Hypothalamus (tissue), 51 donors: ENCODE measurements around the gene CLDN11.

Source experiments
- DNase-seq, 51 donors: peaks; one replicate each; lab custom pipeline; 2025; lab: John Stamatoyannopoulos, UW

Gene CLDN11

GRCh38 chr3:170418422-170419398 lies at the start of gene CLDN11:
Gene CLDN11 (plus strand): TSS chr3:170418868. CDS start chr3:170419067, 199 bp downstream.
- peak in 44 of 51 donors; percentile 15 to 86 (median 64) for DNase-seq

- DNase-seq, result no peak
Observed at GRCh38 chr3:170368921-170369320, 49.7 kb upstream of the CLDN11 start.

- DNase-seq, result no peak
Observed at GRCh38 chr3:170372190-170372879, 46.3 kb upstream of the CLDN11 start.

- no peak for DNase-seq
Observed at GRCh38 chr3:170383567-170383966, 35.1 kb upstream of the CLDN11 start.

GRCh38 chr3:170386468-170386867 lies 32.2 kb upstream of the CLDN11 start:
- no peak for DNase-seq

- no peak for DNase-seq
Observed at GRCh38 chr3:170387950-170388349, 30.7 kb upstream of the CLDN11 start.

GRCh38 chr3:170391108-170391507 lies 27.6 kb upstream of the CLDN11 start:
- no peak for DNase-seq

GRCh38 chr3:170397685-170398084 lies 21.0 kb upstream of the CLDN11 start:
- no peak for DNase-seq

- no peak for DNase-seq
Observed at GRCh38 chr3:170405101-170405500, 13.6 kb upstream of the CLDN11 start.

GRCh38 chr3:170410428-170411029 lies 8.1 kb upstream of the CLDN11 start:
- DNase-seq, result peak in 1 of 51 donors; percentile 24

GRCh38 chr3:170413291-170413690 lies 5.4 kb upstream of the CLDN11 start:
- DNase-seq, result no peak

- peak in 19 of 51 donors; percentile 15 to 80 (median 47) for DNase-seq
Observed at GRCh38 chr3:170414202-170414663, 4.4 kb upstream of the CLDN11 start.

GRCh38 chr3:170417090-170417489 lies 1.6 kb upstream of the CLDN11 start:
- no peak for DNase-seq

- DNase-seq, result peak in 37 of 51 donors; percentile 14 to 77 (median 44)
Observed at GRCh38 chr3:170419557-170420087, 954 bp downstream of the CLDN11 start.

- DNase-seq, result peak in 2 of 51 donors; percentile 50 to 63
Observed at GRCh38 chr3:170420307-170420821, 1.7 kb downstream of the CLDN11 start.

GRCh38 chr3:170421111-170421641 lies 2.5 kb downstream of the CLDN11 start:
- peak in 42 of 51 donors; percentile 11 to 77 (median 48) for DNase-seq

- DNase-seq, result no peak
Observed at GRCh38 chr3:170421758-170422157, 3.1 kb downstream of the CLDN11 start.

GRCh38 chr3:170423001-170423615 lies 4.4 kb downstream of the CLDN11 start:
- DNase-seq, result peak in 4 of 51 donors; percentile 15 to 31 (median 23)

GRCh38 chr3:170424879-170425278 lies 6.2 kb downstream of the CLDN11 start:
- DNase-seq, result no peak
